Esophagus squamous epithelium (tissue), 4 donors: ENCODE measurements around the gene MTMR3.

ENCODE experiments used
- CTCF ChIP-seq, 6 experiments: fragments of 450-650 bp in 4 of 6; fragments of 200-600 bp in 2 of 6; sonication (generic) in 2 of 6; IDR thresholded peaks; one replicate each; pipeline ENCODE4 v1.5.1; 2016 to 2019; ENCODE audit warnings: antibody characterized with exemption in 6 of 6, mild to moderate bottlenecking in 4 of 6, moderate library complexity in 4 of 6
- POLR2A ChIP-seq, 4 donors: fragments of 450-650 bp; IDR thresholded peaks; one replicate each; pipeline ENCODE4 v1.6.1; 2017; ENCODE audit warnings: antibody characterized with exemption in 4 of 4, mild to moderate bottlenecking in 4 of 4, moderate library complexity in 3 of 4

GRCh38 chr22:29855611-29856181, 27.3 kb upstream of the MTMR3 start:
- TF ChIP-seq CTCF (IDR thresholded peaks at IDR 0.05), result no peak
- TF ChIP-seq POLR2A (IDR thresholded peaks at IDR 0.05), result no peak
